ENCODE results near the gene ECSCR.

The ECSCR gene

DNA sequence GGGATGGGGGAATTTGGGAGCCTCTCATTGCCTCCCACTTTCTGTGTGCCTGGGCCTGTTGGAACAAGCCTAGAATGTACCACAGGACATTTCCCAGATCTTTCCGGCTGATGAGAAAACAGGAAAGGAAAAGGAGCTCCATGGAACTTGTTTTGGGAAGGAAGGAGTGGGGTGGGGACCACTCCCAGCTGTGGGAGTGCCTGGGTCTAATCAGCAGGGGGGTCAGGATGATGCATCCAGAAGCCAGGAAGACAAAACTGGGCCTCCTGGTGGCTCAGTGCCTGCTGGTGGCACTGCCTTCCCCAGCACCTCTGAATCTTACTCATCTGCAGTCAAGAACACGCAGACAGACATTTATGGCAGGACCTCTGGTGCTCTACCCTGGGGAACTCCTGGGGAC lies 11.0 kb upstream of the ECSCR start:
- DNase-seq = no peak

DNA sequence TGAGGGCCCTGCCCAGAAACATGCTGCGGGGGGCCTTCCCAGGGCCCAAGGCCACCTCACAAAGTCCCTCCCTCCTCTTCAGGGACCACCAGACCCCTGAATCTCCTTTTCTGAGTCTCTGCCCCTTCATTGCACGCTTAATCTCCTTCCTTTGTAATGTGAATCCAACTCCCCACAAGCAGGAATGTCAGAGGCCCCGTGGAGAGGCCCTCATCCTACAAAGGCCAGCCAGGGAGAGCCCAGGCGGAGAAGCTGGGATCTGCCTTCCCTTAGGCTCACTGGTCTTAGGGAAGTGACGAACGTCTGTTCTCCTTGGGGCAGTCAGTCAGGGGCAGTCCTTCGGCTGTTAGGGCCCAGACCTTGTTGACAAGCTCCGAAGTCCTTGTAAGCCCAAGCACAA lies 10.6 kb upstream of the ECSCR start:
- no peak for DNase-seq

DNA sequence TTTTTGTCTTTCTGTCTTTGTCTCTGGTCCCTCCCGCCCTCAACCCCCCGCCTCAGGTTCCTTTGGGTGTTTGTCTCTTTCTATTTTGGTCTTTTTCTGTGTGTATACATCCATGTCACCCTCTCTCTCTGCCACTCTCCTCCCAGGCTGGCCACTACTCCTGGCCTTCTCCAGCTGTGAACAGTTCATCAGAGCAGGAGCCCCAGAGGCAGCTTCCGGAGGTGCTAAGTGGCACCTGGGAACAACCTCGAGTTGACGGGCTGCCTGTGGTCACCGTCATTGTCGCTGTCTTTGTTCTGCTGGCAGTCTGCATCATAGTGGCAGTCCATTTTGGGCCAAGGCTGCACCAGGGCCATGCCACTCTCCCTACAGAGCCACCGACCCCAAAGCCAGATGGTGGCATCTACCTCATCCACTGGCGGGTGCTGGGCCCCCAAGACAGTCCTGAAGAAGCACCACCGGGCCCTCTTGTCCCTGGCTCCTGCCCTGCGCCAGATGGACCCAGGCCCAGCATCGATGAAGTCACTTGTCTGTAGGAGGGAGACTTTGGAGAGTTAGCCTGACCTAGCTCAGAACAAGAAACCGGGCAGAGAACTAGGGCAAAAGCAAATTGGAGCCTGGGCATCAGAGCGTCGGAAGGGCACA lies 10.0 kb upstream of the ECSCR start:
- DNase-seq = no peak

DNA sequence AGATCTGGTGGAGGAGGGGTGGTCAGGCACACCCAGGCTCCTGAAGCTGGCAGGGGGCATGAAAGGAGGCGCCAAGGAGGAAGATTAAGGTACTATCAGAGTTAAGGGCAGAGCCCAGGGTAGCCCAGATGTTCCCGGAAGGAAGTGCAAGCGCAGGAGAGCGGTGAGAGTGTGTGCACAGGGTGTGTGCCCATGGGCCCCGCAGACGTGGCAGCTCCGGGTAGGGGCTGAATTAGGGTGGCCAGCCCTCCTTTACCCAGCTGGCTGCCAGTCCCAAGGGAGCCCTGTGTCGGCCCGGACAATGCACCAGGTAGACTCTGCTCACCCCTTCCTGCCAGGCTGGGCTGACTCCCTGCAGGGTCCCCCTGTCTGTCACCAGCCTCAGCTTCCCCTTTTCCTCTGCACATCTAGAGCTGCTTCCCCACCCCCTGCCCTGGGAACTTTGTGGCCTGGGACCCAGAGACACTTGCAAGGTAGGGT lies 8.3 kb upstream of the ECSCR start, which contains the start of gene SMIM33:
Gene SMIM33 (plus strand): TSS at position 184 of the 480 bp plus-strand sequence. CDS start 118 bp downstream, at position 302.
- peak; percentile 49 for DNase-seq

DNA sequence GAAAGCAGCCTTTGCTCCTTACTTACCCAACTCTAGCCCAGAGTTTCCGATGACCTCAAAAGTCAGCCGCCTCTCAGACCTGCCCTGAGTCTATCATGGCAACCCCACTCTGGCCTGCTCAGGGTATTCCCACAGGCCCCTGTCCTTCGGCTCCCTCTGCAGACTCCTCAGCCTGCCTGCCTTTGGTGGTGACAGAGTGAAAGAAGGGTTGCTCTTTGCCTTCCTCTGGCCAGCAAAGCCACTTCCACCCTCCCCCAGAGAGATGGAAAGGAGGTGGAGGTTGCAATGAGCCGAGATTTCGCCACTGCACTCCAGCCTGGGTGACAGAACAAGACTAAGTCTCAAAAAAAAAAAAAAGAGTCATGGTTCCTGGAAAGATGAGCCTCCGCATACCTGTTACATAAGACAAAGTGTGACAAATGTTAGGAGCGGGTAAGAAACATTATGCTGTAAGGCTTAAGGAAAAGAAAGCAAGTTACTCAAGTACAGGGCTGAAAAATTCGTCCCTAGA lies 5.9 kb upstream of the ECSCR start:
- no peak for DNase-seq

DNA sequence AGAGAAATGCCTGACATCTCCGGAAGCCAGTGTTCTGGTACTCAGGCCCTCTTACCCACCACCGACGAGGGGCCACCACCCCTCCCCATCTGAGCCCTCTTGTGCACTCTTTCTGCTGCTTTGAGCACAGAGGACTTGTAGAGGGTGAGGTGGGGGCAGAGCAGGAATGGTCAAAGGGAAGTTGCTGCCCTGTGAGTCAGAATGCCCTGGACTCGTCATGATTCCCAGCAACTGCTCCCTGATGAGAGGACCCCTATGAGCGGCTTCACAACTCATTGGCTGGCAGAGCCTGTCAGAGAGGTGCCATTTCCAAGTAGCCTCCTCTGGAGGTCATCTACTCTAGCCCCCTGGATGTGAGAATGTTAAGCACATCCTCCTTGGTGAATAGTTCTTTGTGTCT lies 845 bp downstream of the ECSCR start:
- DNase-seq = no peak

DNA sequence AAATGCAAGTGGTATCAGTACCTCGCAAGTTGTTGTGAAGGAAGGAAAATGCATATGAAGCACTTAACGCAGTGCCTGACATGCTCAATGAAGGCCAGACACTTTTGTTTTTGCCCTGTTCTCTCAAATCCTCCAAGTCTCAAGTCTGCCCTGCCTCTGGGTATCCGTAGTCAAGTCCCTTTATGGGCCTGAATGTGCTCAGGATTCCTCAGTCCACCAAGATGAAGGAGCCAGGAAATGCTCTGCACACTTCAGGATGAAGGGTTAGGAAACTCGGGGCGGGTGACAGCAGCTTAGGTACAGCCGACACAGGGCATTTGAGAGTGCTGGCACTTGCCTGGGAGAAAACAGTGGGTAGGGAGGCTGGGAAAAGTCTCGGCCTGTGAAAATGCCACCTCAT lies 1.4 kb downstream of the ECSCR start:
- no peak for DNase-seq

DNA sequence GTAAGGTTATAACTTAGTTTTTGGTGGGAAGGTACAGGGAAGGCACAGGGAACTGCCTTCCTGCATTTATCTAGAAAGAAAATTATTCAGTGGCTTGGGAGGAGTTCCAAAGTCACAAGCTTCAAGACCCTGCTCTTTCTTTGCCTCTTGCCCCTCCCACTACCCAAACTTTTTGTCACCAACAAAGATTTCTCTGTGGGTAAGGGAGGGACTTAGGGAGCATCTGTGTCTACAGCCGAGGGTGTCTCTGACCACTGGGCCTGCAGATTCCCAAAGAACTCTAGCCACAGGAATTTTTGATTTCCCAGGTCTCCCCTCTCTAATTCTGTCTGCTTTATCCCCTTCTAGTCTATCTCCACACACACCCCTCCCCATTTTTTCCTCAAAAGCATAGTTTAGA lies 2.1 kb downstream of the ECSCR start:
- DNase-seq = no peak

DNA sequence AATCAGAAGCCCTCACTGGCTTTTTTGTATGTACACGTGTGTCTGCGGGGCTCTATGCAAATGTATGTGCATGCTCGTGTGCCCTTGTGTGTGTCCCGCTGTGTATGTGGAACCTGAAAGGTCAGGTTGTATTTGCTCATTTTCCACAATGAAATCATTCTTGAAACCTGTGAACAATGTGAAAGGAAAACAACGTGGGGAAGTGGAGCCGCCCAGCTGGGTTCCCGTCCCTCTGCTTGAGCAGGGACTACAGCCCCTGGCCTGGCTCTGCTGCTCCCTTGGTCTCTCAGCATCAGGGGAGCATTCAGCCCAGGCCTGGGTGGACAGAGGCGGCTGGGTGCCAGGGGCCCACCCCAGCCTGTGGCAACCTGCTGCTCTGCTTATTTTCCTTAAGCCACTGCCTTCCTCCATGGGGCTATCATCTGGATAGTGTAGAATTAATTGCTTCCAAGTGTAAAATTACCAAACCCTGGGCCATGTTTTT lies 3.0 kb downstream of the ECSCR start:
- no peak for DNase-seq

DNA sequence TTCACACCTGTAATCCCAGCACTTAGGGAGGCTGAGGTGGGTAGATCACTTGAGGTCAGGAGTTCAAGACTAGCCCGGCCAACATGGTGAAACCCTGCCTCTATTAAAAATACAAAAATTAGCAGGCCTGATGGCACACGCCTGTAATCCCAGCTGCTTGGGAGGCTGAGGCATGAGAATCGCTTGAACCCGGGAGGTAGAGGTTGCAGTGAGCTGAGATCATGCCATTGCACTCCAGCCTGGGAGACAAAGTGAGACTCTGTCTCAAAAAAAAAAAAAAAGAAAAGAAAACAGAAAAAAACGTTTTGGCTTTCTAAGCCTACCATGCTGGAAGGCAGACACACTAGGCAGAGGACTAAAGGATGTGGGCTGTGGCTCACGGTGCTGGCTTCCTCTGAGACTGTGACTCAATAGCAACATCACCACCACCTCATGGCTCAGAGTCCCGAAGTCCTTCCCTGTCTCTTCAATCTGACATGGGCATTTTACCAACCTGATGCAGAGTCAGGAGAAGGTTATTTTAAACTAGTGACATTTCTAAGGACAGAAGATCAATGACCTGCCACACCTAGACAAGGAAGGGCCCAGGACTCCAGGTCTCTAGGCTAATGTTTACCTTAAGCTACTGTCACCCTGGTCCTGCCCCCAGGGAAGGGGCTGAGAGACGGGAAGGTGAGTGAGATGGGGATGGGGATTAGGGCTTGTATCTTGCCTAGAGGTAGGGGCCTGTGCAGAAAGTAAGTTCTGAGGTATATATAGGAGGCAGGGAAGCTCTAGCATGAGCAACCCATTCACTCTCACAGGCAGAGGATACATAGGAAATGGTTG lies 3.7 kb downstream of the ECSCR start:
- peak; percentile 89 for DNase-seq

DNA sequence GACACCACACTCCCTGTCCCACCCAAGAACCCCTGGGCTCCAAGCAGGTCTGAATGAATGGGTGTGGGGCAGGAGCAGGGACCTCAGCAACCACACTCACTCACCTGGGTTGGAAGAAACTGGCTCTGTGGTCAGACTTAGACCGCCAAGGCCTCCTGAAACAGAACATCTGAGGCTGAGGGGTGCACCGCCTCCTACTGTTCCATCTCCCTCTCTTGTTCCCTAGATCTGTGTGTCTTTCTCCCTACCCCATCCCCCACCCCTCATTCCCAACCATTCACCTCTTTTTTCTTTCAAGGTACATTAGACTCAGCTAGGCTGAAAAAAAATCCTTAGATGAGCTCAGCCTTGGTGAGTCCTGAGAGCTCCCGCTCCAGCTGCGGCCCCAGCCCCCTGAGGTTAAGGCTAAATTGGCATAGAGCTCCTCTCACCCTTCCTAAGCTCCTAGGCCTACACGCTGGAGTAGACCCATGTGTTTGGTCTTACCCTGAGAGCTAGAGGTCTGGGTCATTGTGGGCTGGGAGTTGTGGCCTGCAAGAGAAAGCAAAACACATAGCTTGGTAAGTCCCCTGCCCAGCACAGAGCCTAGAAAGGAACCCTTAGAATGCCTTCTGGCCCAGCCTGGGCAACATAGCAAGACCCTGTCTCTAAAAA lies 4.8 kb downstream of the ECSCR start:
- no peak for DNase-seq

DNA sequence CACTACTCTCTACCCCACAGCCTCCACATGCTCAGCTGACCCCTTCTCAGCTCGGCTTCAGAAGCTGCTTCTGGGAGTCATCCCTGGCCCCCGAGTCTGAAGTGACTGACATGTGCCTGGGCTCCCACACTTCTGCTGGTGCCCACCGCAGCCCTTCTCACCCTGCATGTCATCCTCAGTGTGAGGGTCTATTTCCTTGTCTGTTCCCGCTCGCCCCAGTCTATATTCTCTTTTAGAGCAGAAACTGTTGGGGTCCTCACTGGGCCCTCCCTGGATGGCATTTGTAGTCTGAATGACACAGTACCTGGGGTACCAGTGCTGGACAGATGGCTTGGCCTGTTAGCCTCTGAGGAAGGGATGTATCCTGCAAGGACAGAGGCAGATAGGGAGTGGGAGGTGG lies 5.3 kb downstream of the ECSCR start:
- DNase-seq = no peak

DNA sequence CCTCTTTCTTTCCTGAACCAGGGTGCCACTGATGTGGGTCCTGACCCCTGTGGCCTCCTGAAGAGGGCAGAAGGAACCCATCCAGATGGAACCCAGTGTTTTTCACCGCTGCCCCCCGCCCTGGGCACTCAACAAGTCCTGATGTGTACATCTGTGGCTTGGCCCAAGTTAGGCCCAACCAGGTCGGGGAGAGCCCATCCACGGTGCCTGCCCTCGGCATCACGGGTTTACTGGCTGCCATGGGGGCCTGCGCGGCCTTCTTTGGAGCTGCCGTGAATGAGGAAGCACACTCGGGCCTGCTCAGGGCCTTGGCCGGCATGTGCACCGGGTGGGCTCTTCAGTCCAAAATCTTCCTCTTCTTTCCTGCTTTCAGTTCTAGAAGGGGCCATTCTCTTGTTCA lies 5.8 kb downstream of the ECSCR start:
- no peak for DNase-seq

DNA sequence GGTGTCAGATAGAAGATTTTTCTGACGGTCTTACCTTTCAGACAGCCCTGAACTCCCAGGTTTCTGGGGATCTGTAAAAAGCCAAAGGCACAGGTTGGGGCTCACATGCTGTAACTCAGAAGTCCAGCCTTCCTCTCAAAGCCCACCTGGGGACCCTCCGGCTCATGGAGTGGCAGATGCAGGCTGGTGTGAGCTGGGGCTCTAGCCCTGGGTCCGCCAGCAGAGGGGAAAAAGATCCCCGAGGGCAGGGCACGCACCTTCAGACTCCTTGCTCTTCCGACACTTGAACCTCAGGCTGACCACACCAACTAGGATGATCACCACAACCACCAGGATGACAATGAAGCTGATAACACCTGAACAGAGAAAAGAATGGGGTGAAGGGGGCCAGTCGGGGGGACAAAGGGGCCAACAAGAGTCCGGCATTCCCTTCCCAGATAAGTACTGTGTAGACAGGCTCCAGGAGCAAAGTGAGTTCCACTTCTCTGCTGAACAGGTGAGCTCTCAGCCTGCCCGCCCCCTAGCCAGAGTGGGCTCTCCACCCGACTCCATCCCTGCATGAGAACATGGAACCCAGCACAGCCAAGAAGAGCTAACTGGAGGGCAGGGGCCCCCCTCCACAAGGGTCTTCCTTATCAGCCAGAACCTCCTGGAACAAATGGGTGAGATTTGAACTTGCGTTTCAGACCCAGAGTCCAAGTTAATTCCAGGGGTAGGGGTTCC lies 7.8 kb downstream of the ECSCR start:
- DNase-seq = no peak

DNA sequence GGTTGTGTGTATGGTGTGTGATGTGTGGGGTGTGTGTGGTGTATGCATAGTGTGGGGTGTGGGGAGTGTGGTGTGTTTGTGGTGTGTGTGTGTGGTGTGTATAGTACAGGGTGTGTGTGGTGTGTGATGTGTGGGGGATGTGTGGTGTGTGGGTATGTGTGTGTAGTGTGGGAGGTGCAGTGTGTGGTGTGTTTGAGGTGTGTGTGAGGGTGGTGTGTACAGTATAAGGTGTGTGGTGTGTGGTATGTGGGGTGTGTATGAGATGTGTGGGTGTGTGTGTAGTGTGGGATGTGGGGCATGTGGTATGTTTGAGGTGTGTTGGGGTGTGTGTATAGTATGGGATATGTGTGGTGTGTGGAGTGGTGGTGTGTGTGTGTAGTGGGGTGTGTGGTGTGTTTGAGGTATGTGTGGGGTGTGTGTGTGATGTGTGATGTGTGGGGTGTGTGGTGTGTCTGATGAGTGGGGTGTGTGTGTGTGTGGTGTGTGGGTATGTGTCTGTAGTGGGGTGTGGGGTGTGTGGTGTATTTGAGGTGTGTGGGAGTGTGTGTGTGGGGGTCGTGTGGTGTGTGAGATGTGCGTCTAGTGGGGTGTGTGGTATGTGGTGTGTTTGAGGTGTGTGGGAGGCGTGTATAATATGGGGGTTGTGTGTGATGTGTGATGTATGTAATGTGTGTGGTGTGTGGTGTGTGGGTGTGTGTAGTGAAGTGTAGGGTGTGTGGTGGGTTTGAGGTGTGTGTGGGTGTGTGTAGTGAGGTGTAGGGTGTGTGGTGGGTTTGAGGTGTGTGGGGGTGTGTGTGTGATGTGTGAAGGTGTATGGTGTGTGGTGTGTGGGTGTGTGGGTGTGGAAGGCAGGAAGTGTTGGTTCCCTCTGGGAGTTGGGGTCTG lies 8.6 kb downstream of the ECSCR start:
- no peak for DNase-seq

DNA sequence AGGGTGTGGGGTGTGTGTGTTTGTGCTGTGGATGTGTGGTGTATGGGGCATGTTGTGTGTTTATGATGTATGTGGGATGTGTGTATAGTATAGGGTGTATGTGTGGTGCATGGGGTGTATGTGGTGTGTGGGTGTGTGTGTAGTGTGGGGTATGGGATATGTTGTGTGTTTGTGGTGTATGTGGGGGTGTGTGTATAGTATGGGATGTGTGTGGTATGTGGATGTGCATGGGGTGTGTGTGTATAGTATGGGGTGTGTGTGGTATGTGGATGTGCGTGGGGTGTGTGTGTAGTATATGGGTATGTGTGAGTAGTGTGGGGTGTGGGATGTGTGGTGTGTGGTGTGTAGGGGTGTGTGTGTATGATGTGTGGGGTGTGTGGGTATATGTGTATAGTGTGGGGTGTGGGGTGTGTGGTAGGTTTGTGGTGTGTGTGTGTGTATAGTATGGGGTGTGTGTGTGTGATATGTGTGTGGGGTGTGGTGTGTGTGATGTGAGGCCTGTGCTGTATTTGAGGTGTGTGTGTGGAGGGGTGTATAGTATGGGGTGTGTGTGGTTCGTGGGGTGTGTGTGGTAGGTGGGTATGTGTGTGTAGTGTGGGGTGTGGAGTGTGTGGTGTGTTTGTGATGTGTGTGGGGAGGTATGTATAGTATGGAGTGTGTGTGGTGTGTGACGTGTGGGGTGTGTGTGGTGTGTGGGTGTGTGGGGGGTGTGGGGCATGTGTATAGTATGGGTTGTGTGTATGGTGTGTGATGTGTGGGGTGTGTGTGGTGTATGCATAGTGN lies 10.5 kb downstream of the ECSCR start:
- no peak for DNase-seq

DNA sequence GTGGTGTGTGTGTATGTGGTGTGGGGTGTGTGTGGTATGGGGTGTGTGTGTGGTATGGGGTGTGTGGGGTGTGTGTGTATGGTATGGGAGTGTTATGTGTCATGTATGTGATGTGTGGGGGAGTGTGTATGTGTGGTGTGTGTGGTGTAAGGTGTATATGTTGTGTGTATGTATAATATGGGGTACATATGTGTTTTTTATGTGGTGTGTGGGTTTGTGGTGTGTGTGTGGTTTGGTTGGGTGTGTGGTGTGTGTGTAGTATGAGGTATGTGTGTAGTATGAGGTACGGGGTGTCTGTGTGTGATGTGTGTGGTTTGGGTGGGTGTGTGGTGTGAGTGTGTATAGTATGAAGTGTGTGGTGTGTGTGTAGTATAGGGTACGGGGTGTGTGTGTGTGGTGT lies 11.4 kb downstream of the ECSCR start:
- DNase-seq = no peak

DNA sequence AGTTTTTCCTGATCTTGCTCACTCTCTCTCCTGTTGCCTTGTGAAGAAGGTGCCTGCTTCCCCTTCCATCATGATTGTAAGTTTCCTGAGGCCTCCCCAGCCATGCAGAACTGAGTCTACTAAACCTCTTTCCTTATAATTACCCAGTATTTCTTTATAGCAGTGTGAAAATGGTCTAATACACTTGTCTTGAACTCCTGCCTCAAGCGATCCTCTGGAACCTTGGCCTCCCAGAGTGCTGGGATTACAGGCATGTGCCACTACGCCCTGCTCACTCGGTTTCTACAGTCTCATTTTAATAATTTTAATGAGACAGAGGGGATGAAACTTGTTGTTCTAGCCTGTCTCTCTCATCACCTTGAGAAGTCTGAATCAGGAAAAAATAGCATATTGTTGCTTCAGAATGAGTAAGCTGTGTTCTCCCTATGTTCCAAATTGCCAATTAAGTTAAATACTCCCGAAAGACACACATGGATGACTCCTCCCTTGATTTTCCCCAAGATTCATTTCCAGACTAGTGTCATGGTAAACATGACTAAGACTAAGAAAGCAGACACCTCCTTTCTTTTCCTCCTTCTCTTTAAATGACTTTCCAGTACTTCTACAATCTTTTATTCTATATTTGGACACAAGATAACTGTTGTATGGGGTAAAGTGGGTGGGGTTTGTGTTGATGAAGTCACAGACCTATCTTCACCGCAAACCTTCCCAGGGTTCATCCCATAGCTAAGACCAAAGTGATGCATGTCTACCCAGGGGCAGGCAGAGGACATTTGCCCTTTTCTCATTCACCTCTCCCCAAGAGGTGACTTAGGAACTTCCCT lies 15.4 kb downstream of the ECSCR start:
- DNase-seq = no peak

DNA sequence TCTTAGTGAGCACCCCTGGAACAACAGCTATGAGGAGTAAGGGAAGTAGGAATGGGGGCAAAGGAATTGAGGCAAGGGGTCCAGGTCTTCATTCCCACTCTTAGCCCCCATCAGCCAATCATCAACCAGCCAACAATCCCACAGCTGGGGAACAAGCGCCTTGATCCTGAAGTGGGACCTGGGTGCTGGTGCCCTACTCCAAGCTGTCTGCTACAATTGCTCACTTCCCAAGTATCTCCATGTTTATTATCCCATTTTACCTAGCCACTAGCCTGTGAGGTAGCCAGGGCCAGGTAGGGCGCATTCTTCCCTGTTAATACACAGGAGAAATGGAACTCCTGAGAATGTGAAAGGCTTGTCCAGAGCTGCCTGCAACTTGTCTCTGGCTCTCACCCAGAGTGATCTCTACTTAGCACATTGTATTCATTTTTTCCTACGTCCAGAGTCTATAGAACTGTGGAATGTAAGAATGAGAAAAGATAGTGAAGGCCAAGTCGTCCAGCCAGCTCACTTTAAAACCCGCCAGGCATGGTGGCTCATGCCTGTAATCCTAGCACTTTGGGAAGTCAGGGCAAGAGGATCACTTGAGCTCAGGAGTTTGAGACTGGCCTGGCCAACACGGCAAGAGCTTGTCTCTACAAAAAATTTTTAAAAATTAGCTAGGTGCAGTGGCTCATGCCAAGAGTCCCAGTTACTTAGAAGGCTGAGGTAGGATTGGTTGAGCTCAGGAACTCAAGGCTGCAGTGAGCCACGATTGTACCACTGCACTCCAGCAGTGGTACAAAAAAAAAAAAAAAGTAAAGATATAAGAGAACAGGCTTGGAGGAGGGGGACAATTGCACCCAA lies 17.0 kb downstream of the ECSCR start:
- no peak for DNase-seq

All from central memory CD4-positive, alpha-beta T cell (primary cell).